Liver (tissue), 3 donors: ENCODE measurements around the gene PTK7.

Experiments
- EGR1 ChIP-seq, 2 donors: IDR thresholded peaks; 2 replicates each; pipeline ENCODE4 v1.6.1; 2016 to 2018; ENCODE audit warnings: antibody characterized with exemption in 2 of 2, low read depth in 2 of 2
- FOXA2 ChIP-seq: IDR thresholded peaks from 2 replicates; pipeline ENCODE4 v1.6.1; 2016; ENCODE audit warnings: antibody characterized with exemption
- JUND ChIP-seq, 2 donors: IDR thresholded peaks; 2 replicates each; pipeline ENCODE4 v1.6.1; 2016; ENCODE audit warnings: antibody characterized with exemption in 2 of 2
- RAD21 ChIP-seq, 2 donors: IDR thresholded peaks; 2 replicates each; pipeline ENCODE4 v1.6.1; 2016; ENCODE audit warnings: antibody characterized with exemption in 2 of 2, mild to moderate bottlenecking in 2 of 2
- RXRA ChIP-seq, 2 donors: IDR thresholded peaks; 2 replicates each; pipeline ENCODE4 v1.6.1; 2017 to 2018; ENCODE audit warnings: antibody characterized with exemption in 2 of 2, mild to moderate bottlenecking in 1 of 2
- TAF1 ChIP-seq: conservative IDR thresholded peaks from 2 replicates; pipeline ENCODE4 v1.6.1; 2016; ENCODE audit warnings: antibody characterized with exemption, mild to moderate bottlenecking
- YY1 ChIP-seq: IDR thresholded peaks from 2 replicates; pipeline ENCODE4 v1.6.1; 2016; ENCODE audit warnings: antibody characterized with exemption, mild to moderate bottlenecking
- TF ChIP-seq, protein P1 (sequence below): fragments of 150-350 bp; IDR thresholded peaks from 2 replicates; pipeline ENCODE4 v1.5.1; 2017; ENCODE audit warnings: improper control_type of control experiment, low read depth, low read length; ENCODE audit not compliant: missing input control
- TF ChIP-seq, protein P2 (sequence below): IDR thresholded peaks from 2 replicates; pipeline ENCODE4 v1.6.1; 2016; ENCODE audit warnings: antibody characterized with exemption, mild to moderate bottlenecking
- TF ChIP-seq, protein P3 (sequence below): IDR thresholded peaks from 2 replicates; pipeline ENCODE4 v1.6.1; 2016; ENCODE audit warnings: antibody characterized with exemption
- donor health status: healthy.
- donor health status: healthy.

DNA sequence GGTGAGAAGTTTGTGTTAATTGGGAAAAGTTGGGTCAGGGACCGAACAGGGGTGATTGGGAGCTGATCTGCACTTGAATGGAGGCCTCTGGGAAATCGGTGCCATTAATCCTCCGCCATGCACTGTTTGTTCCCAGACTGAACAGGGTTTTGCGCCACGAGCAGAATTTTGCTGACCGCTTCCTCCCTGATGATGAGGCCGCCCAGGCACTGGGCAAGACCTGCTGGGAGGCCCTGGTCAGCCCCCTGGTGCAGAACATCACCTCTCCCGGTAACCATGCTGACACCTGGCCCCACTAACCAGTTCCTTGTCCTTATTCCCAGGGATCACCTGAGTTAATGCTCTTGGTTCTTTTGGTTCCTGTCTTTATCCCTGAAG, 127.6 kb downstream of the PTK7 start:
- TF ChIP-seq, protein P1, sequence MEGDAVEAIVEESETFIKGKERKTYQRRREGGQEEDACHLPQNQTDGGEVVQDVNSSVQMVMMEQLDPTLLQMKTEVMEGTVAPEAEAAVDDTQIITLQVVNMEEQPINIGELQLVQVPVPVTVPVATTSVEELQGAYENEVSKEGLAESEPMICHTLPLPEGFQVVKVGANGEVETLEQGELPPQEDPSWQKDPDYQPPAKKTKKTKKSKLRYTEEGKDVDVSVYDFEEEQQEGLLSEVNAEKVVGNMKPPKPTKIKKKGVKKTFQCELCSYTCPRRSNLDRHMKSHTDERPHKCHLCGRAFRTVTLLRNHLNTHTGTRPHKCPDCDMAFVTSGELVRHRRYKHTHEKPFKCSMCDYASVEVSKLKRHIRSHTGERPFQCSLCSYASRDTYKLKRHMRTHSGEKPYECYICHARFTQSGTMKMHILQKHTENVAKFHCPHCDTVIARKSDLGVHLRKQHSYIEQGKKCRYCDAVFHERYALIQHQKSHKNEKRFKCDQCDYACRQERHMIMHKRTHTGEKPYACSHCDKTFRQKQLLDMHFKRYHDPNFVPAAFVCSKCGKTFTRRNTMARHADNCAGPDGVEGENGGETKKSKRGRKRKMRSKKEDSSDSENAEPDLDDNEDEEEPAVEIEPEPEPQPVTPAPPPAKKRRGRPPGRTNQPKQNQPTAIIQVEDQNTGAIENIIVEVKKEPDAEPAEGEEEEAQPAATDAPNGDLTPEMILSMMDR = no peak
- TF ChIP-seq EGR1 (IDR thresholded peaks at IDR 0.05; ENCODE audit: low read depth in 2 of 2) (no peak), FOXA2 (no peak), RAD21 (IDR thresholded peaks at IDR 0.05) (no peak), RXRA (IDR thresholded peaks at IDR 0.05) (no peak), JUND (IDR thresholded peaks at IDR 0.05) (no peak), YY1 (no peak), TAF1 (no peak)
- TF ChIP-seq, protein P2, sequence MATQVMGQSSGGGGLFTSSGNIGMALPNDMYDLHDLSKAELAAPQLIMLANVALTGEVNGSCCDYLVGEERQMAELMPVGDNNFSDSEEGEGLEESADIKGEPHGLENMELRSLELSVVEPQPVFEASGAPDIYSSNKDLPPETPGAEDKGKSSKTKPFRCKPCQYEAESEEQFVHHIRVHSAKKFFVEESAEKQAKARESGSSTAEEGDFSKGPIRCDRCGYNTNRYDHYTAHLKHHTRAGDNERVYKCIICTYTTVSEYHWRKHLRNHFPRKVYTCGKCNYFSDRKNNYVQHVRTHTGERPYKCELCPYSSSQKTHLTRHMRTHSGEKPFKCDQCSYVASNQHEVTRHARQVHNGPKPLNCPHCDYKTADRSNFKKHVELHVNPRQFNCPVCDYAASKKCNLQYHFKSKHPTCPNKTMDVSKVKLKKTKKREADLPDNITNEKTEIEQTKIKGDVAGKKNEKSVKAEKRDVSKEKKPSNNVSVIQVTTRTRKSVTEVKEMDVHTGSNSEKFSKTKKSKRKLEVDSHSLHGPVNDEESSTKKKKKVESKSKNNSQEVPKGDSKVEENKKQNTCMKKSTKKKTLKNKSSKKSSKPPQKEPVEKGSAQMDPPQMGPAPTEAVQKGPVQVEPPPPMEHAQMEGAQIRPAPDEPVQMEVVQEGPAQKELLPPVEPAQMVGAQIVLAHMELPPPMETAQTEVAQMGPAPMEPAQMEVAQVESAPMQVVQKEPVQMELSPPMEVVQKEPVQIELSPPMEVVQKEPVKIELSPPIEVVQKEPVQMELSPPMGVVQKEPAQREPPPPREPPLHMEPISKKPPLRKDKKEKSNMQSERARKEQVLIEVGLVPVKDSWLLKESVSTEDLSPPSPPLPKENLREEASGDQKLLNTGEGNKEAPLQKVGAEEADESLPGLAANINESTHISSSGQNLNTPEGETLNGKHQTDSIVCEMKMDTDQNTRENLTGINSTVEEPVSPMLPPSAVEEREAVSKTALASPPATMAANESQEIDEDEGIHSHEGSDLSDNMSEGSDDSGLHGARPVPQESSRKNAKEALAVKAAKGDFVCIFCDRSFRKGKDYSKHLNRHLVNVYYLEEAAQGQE = no peak
- TF ChIP-seq, protein P3, sequence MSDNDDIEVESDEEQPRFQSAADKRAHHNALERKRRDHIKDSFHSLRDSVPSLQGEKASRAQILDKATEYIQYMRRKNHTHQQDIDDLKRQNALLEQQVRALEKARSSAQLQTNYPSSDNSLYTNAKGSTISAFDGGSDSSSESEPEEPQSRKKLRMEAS = no peak
